Subcutaneous adipose tissue (tissue), 4 donors: ENCODE data around the gene CDK13. TPM values are rescaled to one million over a fixed set of nuclear protein-coding genes. Genes with fewer than 3 reads are reported as not detected.

Experiments
- total RNA-seq, 4 donors: library from RNA; depleted of rRNA; stranded (reverse); fragments of >200 nt; gene quantifications; one replicate each; pipeline ENCODE4 v1.1.0, GENCODE V29; 2016
- TF ChIP-seq, protein P1 (sequence below): fragments of 450-650 bp; IDR thresholded peaks from one replicate; pipeline ENCODE4 v1.5.1; 2016; ENCODE audit warnings: low read depth, mild to moderate bottlenecking, control low read depth, antibody characterized with exemption, moderate library complexity

The CDK13 gene
- total RNA-seq, 4 donors from 2014 or later: 65.6 to 81.9 (median 68.3) TPM

DNA sequence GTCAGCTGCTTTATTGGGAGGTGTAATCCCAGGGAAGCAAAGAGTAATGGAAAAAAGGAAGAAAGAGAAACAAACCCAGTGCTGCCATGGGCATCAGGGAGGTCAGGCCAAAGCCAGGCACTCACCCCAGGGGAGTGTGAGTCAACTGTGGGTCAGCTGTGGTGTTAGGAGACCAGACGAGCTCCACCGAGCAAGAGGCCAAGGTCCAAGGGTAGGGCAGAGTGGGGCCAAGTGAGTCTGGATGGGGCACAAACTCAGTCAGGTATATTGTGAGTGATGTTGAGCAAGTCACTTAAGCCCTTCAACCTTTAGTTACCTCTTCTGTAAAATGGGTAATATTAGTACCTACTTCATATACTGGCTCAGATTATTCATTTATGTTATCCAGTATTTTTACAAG lies 30.4 kb upstream of the CDK13 start:
- TF ChIP-seq, protein P1, sequence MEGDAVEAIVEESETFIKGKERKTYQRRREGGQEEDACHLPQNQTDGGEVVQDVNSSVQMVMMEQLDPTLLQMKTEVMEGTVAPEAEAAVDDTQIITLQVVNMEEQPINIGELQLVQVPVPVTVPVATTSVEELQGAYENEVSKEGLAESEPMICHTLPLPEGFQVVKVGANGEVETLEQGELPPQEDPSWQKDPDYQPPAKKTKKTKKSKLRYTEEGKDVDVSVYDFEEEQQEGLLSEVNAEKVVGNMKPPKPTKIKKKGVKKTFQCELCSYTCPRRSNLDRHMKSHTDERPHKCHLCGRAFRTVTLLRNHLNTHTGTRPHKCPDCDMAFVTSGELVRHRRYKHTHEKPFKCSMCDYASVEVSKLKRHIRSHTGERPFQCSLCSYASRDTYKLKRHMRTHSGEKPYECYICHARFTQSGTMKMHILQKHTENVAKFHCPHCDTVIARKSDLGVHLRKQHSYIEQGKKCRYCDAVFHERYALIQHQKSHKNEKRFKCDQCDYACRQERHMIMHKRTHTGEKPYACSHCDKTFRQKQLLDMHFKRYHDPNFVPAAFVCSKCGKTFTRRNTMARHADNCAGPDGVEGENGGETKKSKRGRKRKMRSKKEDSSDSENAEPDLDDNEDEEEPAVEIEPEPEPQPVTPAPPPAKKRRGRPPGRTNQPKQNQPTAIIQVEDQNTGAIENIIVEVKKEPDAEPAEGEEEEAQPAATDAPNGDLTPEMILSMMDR: no peak

GRCh38 chr7:39921506-39922175 lies 28.4 kb upstream of the CDK13 start:
- TF ChIP-seq, protein P1: no peak

DNA sequence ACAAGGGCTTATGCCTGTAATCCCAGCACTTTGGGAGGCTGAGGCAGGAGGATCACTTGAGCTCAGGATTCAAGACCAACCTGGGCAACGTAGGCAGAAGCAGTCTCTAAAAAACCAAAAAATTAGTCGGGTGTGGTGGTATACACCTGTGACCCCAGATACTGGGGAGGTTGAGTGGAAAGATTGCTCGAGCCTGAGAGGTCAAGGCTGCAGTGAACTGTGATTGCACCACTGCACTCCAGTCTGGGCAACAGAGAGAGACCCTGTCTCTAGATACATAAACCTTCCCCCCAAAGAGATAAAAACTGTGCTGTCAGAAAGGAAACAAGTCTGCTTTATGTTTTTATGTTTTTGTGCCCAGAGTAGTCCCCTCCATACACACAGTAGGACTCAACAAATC lies 27.5 kb upstream of the CDK13 start:
- TF ChIP-seq, protein P1: no peak

GRCh38 chr7:39923091-39923490 lies 27.0 kb upstream of the CDK13 start:
- TF ChIP-seq, protein P1: no peak

DNA sequence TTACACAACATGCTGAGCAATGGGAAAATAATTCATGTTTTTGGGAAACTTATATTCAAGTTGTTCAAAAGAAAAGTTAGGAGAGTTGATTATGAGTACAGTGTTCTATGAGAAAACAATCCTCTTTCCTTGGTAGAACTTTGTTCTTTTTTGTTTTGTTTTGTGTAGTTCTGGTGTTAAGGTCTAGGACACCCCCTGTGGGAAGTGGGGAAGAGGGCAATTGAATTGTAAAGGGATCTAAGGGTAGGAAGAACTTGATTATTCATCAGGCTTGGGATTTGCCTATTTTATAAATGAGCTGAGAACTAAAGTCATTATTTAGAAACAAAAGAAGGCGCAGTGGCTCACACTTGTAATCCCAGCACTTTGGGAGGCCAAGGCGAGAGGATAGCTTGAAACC lies 25.9 kb upstream of the CDK13 start:
- TF ChIP-seq, protein P1: no peak

GRCh38 chr7:39926111-39926510 lies 23.9 kb upstream of the CDK13 start:
- TF ChIP-seq, protein P1: no peak

GRCh38 chr7:39927018-39927417 lies 23.0 kb upstream of the CDK13 start:
- TF ChIP-seq, protein P1: no peak
